ENCODE results near the gene SPTLC1.
"Not testable (repeated sequence)": the region's sequence is repeated elsewhere in the genome, so short reads cannot be mapped to it uniquely, and the experiment has no call there.

The SPTLC1 gene

GRCh38 chr9:92026206-92027002 lies 88.8 kb downstream of the SPTLC1 start:
- no peak for DNase-seq

GRCh38 chr9:92021785-92022541 lies 93.2 kb downstream of the SPTLC1 start:
- DNase-seq, result not testable (repeated sequence)

- no peak for DNase-seq
Observed at GRCh38 chr9:92019658-92020057, 95.6 kb downstream of the SPTLC1 start.

- DNase-seq, result no peak
Observed at GRCh38 chr9:92010705-92011536, 104.3 kb downstream of the SPTLC1 start.

- not testable (repeated sequence) for DNase-seq
Observed at GRCh38 chr9:92010253-92010652, 105.0 kb downstream of the SPTLC1 start.

- DNase-seq, result no peak
Observed at GRCh38 chr9:92008041-92008440, 107.2 kb downstream of the SPTLC1 start.

- no peak for DNase-seq
Observed at GRCh38 chr9:92004045-92004392, 111.2 kb downstream of the SPTLC1 start.

- DNase-seq, result no peak
Observed at GRCh38 chr9:92003308-92004044, 111.7 kb downstream of the SPTLC1 start.

GRCh38 chr9:92001948-92002347 lies 113.3 kb downstream of the SPTLC1 start:
- DNase-seq, result not testable (repeated sequence)

- DNase-seq, result no peak
Observed at GRCh38 chr9:92001244-92001643, 114.0 kb downstream of the SPTLC1 start.

GRCh38 chr9:91995000-91995655 lies 120.1 kb downstream of the SPTLC1 start:
- DNase-seq, result no peak

- peak; percentile 2 for DNase-seq
Observed at GRCh38 chr9:91994422-91994821, 120.8 kb downstream of the SPTLC1 start.

- no peak for DNase-seq
Observed at GRCh38 chr9:91992461-91993041, 122.7 kb downstream of the SPTLC1 start.

- no peak for DNase-seq
Observed at GRCh38 chr9:91991721-91992341, 123.4 kb downstream of the SPTLC1 start.

- DNase-seq, result no peak
Observed at GRCh38 chr9:91986248-91986647, 129.0 kb downstream of the SPTLC1 start.

GRCh38 chr9:91985692-91986091 lies 129.5 kb downstream of the SPTLC1 start:
- no peak for DNase-seq

Measured in NCI-H345 (cell line).